Left lobe of liver (tissue), 2 donors: Measurements from ENCODE around the gene ZFYVE28. TPM values are rescaled to one million over a fixed set of nuclear protein-coding genes. Genes with fewer than 3 reads are reported as not detected.
A peak's percentile ranks its signal among the peaks of the same experiment; 100 is the strongest.

Source experiments
- ATAC-seq: fragments of 200-7000 bp; cut with Tn5 transposase; one replicate; pipeline ENCODE4 v1.9.1; 2020; ENCODE audit warnings: mild to moderate bottlenecking, moderate library complexity
- DNase-seq: peaks from one replicate; pipeline ENCODE4 v3.0.0-alpha.2; 2020; ENCODE audit warnings: low spot score
- total RNA-seq: library from RNA; stranded (reverse); gene quantifications from one replicate; pipeline ENCODE4 v1.2.1, GENCODE V29; 2021
- donor health status: DM: no; HTN: no; CAD: no; lungs with moderate emphysema.
- donor health status: DM: no; HTN: yes; CAD: no.

Gene ZFYVE28
- total RNA-seq, 1 donor from 2014 or later = 12.7 TPM

DNA sequence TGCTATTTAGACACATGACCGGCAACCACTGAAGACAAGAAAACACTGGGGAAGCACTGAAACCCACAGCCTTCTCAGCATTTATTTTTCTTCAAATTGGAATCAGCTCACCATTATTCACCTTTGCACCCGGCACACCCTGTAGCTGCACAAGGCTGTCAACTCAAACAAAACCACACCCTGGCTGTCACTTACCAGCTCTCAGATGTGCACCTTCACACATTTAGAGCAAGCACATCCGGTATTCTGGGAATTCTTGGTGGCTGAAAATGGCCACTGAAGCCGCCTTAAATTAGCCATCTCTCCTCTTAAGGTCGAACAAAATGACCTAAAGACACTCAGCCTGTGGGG is 5.9 kb downstream of the ZFYVE28 start:
- DNase-seq = no peak

DNA sequence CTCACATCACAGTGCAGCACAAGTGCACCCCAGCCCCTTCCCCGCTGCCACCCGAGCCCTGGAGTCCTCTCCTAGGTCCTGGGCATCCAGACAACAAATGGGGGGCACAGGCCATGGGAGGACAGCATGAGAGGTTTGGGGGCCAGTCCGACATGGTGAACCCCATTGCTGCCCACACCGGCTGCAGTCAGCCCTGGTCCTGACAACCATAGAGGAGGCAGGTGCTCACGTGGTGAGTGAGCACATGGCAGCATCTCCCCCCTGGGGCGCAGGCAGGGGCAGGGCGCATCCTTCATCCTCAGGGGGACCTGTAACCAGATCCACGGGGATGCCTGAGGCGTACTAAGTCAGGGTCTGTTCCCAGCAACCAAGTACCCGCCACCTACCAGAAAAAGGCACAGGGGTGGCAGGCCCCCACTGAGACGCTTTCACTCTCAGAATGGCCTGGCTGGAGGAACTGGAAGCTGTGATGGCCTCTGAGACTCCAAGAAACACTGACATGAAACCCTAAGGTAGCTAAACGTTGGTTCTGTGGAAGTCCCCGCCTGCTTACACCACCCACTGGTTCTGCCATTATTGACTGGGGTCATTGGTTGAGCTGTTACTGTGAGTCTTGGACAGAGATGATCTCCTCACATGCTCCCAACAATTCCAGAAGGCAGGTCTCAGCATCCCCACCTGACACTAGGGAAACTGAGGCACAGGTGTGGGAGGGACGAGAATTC is 6.5 kb downstream of the ZFYVE28 start:
- no peak for ATAC-seq
- DNase-seq = no peak

More for the DNA sequence above, 5.9 kb downstream of the ZFYVE28 start:
- ATAC-seq = no peak

DNA sequence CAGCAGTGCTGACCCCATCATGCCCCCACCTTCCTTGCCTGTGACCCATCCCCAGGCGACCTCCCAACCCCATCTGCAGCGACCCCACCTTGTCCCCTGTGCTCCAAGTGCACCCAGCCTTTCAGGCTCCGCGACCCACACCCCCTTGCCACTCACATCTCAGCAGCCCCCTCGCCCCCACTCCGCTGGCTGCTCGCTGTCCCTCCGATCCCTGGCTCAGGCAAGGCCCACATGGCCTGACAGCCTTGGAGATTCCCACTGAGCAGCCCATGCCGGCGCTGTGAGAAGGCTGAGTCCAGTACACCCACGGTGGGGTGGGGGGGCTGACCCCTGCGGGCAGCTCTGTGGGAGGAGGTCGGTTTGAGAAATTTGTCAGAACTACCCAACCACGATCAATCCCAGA is 9.1 kb downstream of the ZFYVE28 start:
- DNase-seq = no peak
- no peak for ATAC-seq

DNA sequence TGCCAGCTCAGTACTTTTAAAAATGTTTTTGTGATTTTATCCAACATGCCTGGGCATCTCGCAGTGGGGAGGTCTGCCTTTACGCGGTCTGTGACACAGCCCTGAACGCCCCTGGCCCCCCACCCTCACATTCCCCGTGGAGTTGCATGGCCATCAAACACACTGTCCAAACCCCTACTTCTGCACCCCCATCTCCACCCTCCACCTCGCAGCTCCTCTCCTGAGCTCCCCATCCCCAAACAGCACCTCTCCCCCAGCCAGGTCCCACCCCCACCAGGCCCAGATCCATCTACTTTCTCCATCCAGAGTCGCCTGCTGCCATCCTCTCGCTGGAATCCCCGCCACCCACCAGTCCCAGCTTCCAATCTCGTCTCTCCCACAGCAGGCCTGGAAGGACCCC is 9.5 kb downstream of the ZFYVE28 start:
- no peak for DNase-seq
- ATAC-seq = no peak

DNA sequence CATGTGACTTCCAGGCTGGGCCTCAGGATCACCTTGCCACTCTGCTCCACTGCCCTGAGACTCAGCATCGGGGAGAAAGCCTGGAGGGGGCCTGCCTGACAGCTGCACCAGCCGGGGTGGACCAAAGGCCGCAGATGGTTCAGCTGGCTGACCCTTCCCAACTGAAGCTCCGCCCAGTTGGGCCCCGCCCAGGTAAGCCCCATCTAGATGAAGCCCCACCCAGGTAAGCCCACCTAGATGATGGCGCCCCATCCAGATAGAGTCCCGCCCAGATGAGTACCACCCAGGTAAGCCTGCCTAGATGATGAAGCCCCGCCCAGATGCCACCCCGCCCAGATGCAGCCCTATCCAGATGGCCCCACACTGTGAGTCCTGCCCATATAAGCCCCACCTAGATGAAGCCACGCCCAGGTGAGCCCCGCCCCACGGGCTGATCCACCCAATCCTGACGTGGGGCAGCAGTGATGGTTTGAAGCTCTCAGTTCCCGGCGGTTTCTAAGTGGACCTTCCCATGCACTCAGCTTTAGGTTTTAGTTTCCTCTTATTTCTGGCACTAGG is 10.0 kb downstream of the ZFYVE28 start:
- ATAC-seq = no peak
- DNase-seq = no peak

DNA sequence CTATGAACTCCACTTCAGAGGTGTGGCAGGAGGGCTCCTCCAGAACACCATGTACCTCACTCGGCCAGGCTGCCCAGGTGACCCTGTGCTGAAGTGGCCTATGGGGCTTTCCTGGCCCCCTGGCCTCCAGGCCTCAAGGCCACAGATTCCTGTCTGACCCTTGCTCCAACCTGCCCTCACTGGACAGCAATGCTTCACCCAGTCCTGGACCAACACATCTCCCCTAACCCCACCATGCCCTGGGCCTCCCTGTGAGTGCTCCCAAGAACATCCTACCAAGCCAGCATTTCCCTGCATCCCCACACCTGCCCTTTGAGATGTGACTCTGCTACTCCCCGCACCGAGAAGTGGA is 10.5 kb downstream of the ZFYVE28 start:
- no peak for ATAC-seq
- DNase-seq = no peak

DNA sequence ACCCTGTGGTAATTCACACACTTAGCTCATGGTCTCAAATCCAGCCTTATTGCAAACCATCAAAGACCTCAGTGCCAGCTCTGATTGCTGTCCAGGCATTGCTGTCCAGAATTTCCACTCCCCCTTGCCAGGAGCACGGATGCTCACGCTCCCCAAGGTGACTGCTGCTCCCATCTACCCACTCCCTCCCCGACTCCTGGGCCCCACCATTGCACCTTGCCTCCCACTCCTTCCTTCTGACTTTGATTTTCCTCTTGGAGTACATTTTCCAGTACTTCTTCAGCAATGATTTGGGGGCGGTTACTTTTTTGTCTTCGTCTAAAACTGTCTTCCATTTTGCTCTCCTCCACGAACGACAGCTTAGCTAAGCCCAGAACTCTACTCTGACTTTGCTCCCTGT is 11.5 kb downstream of the ZFYVE28 start:
- DNase-seq (no peak), ATAC-seq (no peak)

DNA sequence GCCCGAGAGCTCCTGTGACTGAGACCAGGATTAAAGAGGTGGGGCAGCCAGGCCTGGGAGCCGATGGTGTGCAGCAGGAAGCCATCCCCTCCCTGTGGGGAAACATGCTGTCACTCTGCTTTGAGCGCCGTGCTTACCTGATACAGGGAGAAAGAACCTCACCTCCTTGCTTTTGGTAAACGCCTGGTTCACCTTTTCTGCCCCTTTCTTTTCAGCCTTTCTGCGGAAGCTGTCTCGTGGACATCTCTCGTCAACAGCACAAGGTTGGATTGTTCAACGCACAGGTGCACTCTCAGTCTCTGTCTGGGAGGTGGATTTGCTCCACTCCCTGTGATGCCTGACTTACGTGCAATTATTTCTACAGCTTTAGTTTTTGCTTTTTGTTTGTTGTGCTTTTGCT is 12.0 kb downstream of the ZFYVE28 start:
- ATAC-seq = no peak
- no peak for DNase-seq

DNA sequence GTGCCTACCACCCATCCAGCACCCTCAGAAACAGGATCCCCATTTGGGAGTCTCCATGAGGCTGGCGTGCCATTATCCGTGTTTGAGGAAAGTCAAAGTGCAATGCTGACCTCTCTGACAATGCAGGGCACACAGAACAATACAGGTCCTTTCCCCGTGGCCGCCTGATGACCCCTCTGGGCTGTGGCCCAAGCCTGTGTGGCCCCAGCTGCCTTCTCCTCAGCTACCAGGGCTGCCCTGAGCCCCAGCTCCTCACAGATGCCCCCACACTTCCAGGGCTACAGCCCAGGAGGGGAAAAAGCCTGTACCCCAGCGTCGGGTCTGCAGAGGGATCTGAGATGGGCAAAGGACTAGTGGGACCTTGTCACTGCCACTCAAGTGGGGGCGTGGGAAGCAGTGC is 15.5 kb downstream of the ZFYVE28 start:
- peak; percentile 27 for ATAC-seq
- DNase-seq = no peak

DNA sequence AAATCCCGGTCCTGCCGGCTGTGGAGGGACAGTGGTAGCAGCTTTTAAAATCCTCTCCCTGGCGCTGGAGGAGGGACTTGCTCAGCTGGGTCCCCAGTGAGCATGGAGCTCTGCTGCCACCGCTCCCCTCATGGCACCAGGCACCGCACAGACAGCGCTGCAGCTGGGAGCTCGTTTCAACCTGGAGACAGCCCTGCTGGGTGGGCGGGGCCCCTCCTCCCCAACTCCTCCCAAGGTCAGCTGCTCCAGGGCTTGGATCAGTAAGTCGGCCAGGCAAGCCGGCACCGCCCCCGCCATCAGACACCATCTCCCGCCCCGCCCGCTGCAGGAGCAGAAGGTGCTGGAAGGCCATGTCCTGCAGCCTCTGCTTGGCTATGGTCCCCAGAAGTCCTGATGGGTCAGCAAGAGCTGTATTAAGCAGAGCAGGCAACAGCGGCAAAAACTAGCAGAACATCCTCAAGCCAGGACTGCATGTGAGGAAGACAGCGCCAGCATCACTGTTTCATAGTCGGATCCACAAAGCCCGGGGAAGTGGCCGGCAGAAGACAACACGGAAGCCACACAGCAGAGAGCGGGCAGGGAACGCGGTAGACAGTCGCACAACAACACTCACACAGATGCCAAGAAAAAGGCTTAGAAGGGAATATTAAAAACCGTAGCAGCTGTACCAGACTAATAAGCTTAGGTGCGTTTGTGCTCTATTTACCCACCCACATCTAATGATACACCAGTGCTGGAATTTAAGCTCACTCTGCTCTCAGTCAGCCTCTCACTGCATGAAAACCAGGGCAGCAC is 16.2 kb downstream of the ZFYVE28 start:
- peak; percentile 63 for DNase-seq
- ATAC-seq = peak; percentile 89

DNA sequence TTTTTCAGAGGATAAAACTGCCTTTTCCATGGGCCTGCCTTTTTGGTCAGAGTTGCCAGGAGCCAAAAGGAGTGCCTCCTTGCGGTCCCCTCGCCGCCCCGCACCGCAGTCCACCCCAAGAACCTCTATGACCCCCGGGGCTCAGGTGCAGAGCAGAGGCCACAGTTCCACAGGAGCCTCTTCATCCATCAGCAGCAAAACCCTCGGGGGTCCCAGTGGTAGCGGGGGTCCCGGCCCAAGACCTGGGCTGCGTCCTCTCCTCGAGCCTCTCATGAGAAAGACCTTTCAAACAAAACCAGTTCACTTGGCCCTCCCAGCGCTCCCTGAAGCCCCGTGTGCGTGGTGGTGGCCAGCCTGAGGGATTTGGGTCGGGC is 16.8 kb downstream of the ZFYVE28 start:
- no peak for ATAC-seq

DNA sequence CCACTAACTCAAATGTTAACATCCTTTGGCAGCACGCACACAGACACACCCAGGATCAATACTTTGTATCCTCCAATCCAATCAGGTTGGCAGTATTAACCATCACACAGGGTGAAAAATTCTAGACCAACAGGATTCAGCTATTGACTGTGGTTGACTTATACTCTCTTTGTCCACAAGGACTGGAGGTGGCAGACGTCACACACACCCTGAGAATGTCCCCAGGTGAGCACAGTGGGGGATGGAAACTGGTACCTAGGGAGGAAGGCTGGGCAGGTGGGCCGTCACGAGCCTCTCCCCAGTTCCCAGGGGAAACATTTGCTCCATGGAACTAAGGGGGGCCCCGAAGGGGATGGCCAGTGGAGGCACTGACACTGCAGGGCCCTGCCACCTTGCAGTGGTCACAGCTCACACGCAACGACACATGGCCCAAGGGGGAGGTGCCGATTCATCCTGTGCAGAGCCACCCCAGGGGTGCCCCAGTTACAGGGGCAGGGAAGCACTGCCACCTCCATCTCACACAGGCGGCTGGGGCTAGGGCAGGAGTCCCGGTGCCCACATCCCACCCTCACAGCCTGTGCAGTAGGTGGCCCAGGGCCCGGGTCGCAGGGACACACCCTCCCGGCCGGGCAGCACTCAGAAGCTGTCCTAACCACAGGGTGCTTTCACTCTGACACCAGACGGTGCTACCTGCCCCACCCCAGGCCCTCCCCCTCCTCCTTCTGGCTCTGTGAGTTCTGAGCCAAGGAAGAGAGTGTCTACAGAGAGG is 17.4 kb downstream of the ZFYVE28 start:
- no peak for DNase-seq
- no peak for ATAC-seq

More for the DNA sequence above, 16.8 kb downstream of the ZFYVE28 start:
- DNase-seq = no peak

DNA sequence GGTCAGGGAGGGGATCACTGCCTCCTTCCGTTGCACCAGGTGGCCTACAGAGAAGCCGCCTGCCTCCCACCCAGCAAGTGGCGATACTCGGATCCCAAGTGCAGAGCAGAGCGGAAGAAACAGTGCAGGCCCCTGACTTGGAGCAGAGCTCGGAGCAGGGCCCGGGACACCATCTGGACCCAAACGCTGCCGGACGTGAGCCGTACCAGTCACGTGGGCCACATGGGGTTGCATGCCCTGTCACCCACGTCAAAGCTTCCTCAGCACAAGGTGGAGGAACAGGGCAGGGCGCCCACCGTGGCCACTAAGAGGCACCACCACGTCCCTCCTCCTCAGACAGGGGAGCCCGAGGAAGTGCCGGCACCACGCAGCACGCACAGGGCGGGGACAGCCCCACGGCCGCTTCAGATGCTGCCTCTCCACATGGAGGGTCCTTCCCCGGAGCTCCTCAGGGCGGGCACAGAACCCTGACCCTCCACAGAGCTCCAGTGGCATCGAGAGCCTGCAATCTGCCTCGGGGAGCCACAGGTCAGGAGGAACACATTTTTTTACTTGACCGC is 18.7 kb downstream of the ZFYVE28 start:
- DNase-seq (no peak), ATAC-seq (no peak)

DNA sequence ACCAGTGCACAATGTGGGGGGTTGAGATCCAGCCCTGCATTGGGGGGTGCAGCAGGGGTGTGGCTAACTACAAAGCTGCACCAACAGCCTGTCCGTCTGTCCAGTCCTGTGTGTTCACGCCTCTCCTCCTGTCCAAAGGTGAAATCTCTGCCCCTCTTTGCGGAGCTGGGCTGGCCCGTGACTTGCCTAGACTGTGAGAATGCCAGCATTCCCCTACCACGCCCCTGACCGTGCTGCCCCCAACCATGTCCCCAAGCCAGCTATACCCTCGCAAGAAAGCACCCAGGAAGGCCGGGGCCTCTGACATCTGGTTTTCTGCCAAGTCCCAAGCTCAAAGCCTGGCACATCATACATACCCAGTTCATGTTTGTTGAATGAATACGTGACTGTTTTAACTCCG is 19.2 kb downstream of the ZFYVE28 start:
- ATAC-seq (no peak), DNase-seq (no peak)

DNA sequence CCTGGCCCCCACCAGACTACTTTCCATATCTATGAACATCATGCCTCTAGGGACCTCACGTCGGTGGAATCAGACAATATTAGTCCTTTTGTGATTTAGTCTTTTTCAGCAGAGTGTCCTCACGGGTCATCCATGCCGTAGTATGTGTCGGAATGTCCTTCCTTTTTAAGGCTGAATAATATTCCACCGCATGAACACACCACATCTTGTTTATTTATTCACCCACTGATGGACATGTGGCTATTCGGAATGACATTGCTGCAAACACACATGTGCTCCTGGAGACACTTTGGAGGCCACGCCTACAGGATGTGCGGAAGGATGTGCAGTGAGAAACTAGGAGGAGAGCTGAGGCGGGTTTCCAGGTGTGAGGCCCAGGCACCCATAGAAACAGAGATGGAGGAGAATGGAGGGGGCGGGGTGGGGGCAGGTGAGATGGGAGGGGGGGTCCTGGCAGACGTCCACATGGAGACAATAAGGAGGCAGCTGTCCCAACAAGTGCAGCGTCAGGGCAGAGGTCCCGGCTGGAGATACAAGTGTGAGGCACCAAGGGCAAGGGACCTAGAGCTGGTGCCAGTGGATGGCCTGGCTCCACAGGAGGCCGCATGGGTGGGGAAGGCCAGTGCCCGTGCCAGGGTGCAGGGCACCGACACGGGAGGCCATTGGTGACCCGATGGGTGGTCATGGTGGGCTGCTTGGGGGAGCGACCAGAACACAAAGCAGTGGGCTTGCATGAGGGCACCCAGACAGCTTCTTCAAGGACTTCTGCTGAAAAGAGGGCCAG is 20.7 kb downstream of the ZFYVE28 start:
- ATAC-seq (no peak), DNase-seq (no peak)

DNA sequence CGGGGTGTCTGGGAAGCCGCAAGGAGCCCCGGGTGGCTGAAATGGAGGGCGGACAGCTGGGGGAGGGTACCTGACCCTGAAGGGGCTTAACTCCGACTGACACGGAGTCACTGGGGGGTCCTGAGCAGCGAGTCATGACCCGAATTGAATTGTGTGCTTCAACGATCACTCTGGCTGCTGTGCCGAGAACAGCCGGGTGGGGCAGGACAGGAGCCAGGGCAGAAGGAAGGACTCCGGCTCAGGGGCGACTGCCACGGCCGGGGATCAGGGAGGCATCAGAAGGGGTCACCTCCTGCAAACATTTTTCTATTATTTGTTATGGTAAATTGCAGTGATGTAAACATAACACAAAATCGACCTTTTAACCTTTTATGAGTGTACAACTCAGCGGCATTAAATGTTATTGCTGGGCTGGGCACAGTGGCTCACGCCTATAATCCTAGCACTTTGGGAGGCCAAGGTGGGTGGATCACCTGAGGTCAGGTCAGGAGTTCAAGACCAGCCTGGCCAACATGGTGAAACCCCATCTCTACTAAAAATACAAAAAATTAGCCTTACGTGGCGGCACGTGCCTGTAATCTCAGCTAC is 21.6 kb downstream of the ZFYVE28 start:
- ATAC-seq (no peak), DNase-seq (no peak)

DNA sequence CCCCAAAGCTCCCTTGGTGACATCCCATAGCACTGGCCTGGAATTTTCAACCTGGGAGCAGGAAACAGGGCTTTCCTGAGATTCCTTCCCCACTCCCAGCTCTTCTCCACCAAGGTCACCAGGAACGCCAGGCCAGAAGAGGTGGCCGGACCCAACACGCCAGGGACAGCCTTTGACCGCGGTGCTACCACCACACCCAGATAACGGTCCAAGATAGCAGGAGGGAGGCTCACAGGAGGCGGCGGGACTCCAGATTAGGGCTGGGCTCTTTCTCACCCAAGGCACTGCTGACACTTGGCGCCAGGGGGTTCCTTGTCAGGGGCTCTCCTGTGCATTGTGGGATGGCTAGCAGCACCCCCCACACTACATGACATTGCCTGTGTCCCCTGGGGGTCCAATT is 22.9 kb downstream of the ZFYVE28 start:
- DNase-seq = no peak
- ATAC-seq = no peak

DNA sequence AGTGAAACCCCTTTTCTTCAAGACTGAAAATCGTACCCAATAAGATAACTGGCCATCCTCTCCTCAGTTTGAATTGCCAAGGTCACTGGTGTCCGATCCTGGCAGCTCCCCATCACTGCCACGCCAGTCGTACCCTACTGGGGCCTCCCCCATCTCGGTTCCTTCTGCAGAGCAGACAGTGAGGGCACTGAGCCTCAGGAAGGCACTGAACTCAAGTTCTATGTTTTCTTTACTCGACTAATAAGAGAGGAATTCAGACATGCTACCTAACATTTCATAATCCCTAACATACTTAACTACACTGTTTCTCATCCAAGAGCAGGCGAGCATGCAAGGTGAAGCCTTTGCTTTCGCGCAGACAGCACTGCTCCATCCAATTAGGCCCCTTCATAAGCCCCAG is 23.4 kb downstream of the ZFYVE28 start:
- DNase-seq (no peak), ATAC-seq (no peak)

DNA sequence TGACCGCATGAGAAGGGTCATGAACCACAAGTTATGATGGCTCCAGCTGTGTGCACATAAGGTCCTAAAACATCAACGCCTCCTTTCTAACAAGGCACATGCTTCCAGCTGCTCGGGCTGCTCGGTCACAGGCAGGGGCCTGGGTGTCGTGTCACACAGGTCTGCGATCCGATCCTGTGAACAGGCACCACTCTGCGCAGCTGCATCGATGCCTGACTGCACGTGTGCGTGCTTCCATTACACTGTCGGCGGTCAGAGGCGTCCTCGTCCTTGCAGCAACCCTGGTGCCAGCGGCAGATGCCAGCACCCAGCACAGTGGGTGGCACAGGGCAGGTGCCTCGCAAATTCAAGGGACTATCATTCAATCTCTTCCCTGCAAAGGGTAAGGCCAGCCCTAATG is 23.9 kb downstream of the ZFYVE28 start:
- ATAC-seq (no peak), DNase-seq (no peak)
